HepG2 (cell line): ENCODE data around the gene GADD45A. TPM values are rescaled to one million over a fixed set of nuclear protein-coding genes. Genes with fewer than 3 reads are reported as not detected.

Experiments
- BHLHE40 ChIP-seq: IDR thresholded peaks from 2 replicates; pipeline ENCODE4 v1.6.1; 2011; ENCODE audit warnings: low read length, improper control_type of control experiment
- CHD2 ChIP-seq: IDR thresholded peaks from 2 replicates; pipeline ENCODE4 v1.6.1; 2011; ENCODE audit warnings: low read depth, low read length, improper control_type of control experiment
- ESRRA ChIP-seq: sonication (generic); formaldehyde crosslinking; IDR thresholded peaks from 2 replicates; pipeline ENCODE4 v1.5.1; 2020; ENCODE audit warnings: mild to moderate bottlenecking, low read depth, missing genetic modification reagents
- MYNN ChIP-seq: sonication (generic); formaldehyde crosslinking; IDR thresholded peaks from 2 replicates; pipeline ENCODE4 v1.4.0; 2020; ENCODE audit warnings: mild to moderate bottlenecking, low read depth, missing genetic modification reagents
- SKI ChIP-seq: fragments of 450-650 bp; IDR thresholded peaks from one replicate; pipeline ENCODE4 v1.6.1; 2018; ENCODE audit warnings: mild to moderate bottlenecking; ENCODE audit not compliant: partially characterized antibody
- ZBTB14 ChIP-seq: sonication (generic); formaldehyde crosslinking; IDR thresholded peaks from 2 replicates; pipeline ENCODE4 v1.4.0; 2020; ENCODE audit warnings: missing genetic modification reagents
- ZBTB20 ChIP-seq: sonication (generic); formaldehyde crosslinking; IDR thresholded peaks from 2 replicates; pipeline ENCODE4 v1.8.1; 2023; ENCODE audit warnings: missing genetic modification reagents, low read depth, mild to moderate bottlenecking, borderline replicate concordance
- ZNF333 ChIP-seq: sonication (generic); formaldehyde crosslinking; IDR thresholded peaks from 2 replicates; pipeline ENCODE4 v1.4.0; 2020; ENCODE audit warnings: mild to moderate bottlenecking, missing genetic modification reagents, borderline replicate concordance
- ZNF550 ChIP-seq: sonication (generic); formaldehyde crosslinking; IDR thresholded peaks from 2 replicates; pipeline ENCODE4 v1.4.0; 2020; ENCODE audit warnings: mild to moderate bottlenecking, missing genetic modification reagents, borderline replicate concordance
- polyA plus RNA-seq, 8 experiments: library from polyadenylated mRNA; depleted of rRNA in 3 of 8; stranded (reverse) in 7 of 8; unstranded in 1 of 8; fragments of >200 nt; fragmentation: Illumina TruSeq in 4 of 8; extraction: Trizol in 4 of 8; gene quantifications; 2 replicates each; pipeline versions ENCODE4 v1.2.1 to v1.2.3, GENCODE V29; 2011 to 2016; ENCODE audit warnings: low read depth in 4 of 8, missing spikeins in 1 of 8, mixed read lengths in 1 of 8; ENCODE audit not compliant: insufficient read depth in 1 of 8
- total RNA-seq, 5 experiments: library from RNA; depleted of rRNA; stranded (reverse); fragments of >200 nt; fragmentation: Illumina TruSeq; extraction: Trizol; gene quantifications; 2 replicates each; pipeline ENCODE4 v1.2.3, GENCODE V29; 2016; ENCODE audit warnings: low read depth in 1 of 5
- TF ChIP-seq, protein P1 (sequence below), 2 experiments: IDR thresholded peaks; 2 replicates each; pipeline ENCODE4 v1.6.1; 2011 to 2012; ENCODE audit warnings: low read length in 2 of 2, borderline replicate concordance in 1 of 2, low read depth in 1 of 2, mild to moderate bottlenecking in 1 of 2, moderate library complexity in 1 of 2
- TF ChIP-seq, protein P2 (sequence below): conservative IDR thresholded peaks from 2 replicates; pipeline ENCODE4 v1.6.1; 2018; ENCODE audit warnings: missing genetic modification reagents
- TF ChIP-seq, protein P3 (sequence below): sonication (generic); formaldehyde crosslinking; IDR thresholded peaks from 2 replicates; pipeline ENCODE4 v1.5.0; 2020; ENCODE audit warnings: missing genetic modification reagents, mild to moderate bottlenecking, borderline replicate concordance
- TF ChIP-seq, protein P4 (sequence below): sonication (generic); formaldehyde crosslinking; IDR thresholded peaks from 2 replicates; pipeline ENCODE4 v1.4.0; 2020; ENCODE audit warnings: low read depth, mild to moderate bottlenecking, missing genetic modification reagents
- TF ChIP-seq, protein P5 (sequence below): sonication (generic); formaldehyde crosslinking; conservative IDR thresholded peaks from 2 replicates; pipeline ENCODE4 v1.8.0; 2022; ENCODE audit warnings: missing genetic modification reagents
- TF ChIP-seq, protein P6 (sequence below), 2 experiments: fragments of 450-650 bp in 1 of 2; sonication (generic) in 1 of 2; formaldehyde crosslinking; IDR thresholded peaks; 2 replicates each; pipeline versions ENCODE4 v1.5.0 to v1.8.0; 2020 to 2022; ENCODE audit warnings: mild to moderate bottlenecking in 1 of 2, missing genetic modification reagents in 1 of 2

The GADD45A gene
- total and polyA plus RNA-seq, 2 of the 13 experiments (the other 11 are each of a cell fraction or from before 2014, with no cell fraction given) = 33.2 to 46.2 TPM

- TF ChIP-seq ZNF550 (CRISPR knock-in tag) (no peak), SKI (peak; percentile 37), ZBTB20 (CRISPR knock-in tag) (peak; percentile 64; the same call in 1 of the 2 replicates), CHD2 (no peak; the same call in 1 of the 2 replicates), BHLHE40 (peak; percentile 57), ESRRA (CRISPR knock-in tag) (no peak), ZNF333 (CRISPR knock-in tag) (peak; percentile 77; the same call in 1 of the 2 replicates), ZBTB14 (CRISPR knock-in tag) (no peak), MYNN (CRISPR knock-in tag) (peak; percentile 58; the same call in 1 of the 2 replicates)
- TF ChIP-seq, protein P1, sequence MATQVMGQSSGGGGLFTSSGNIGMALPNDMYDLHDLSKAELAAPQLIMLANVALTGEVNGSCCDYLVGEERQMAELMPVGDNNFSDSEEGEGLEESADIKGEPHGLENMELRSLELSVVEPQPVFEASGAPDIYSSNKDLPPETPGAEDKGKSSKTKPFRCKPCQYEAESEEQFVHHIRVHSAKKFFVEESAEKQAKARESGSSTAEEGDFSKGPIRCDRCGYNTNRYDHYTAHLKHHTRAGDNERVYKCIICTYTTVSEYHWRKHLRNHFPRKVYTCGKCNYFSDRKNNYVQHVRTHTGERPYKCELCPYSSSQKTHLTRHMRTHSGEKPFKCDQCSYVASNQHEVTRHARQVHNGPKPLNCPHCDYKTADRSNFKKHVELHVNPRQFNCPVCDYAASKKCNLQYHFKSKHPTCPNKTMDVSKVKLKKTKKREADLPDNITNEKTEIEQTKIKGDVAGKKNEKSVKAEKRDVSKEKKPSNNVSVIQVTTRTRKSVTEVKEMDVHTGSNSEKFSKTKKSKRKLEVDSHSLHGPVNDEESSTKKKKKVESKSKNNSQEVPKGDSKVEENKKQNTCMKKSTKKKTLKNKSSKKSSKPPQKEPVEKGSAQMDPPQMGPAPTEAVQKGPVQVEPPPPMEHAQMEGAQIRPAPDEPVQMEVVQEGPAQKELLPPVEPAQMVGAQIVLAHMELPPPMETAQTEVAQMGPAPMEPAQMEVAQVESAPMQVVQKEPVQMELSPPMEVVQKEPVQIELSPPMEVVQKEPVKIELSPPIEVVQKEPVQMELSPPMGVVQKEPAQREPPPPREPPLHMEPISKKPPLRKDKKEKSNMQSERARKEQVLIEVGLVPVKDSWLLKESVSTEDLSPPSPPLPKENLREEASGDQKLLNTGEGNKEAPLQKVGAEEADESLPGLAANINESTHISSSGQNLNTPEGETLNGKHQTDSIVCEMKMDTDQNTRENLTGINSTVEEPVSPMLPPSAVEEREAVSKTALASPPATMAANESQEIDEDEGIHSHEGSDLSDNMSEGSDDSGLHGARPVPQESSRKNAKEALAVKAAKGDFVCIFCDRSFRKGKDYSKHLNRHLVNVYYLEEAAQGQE (IDR thresholded peaks at IDR 0.05; ENCODE audit: borderline replicate concordance in 1 of 2, low read depth in 1 of 2, low read length in 2 of 2) = peak in 1 of 2 experiments; percentile 86; a peak in 1 of 4 replicates
- TF ChIP-seq, protein P2, sequence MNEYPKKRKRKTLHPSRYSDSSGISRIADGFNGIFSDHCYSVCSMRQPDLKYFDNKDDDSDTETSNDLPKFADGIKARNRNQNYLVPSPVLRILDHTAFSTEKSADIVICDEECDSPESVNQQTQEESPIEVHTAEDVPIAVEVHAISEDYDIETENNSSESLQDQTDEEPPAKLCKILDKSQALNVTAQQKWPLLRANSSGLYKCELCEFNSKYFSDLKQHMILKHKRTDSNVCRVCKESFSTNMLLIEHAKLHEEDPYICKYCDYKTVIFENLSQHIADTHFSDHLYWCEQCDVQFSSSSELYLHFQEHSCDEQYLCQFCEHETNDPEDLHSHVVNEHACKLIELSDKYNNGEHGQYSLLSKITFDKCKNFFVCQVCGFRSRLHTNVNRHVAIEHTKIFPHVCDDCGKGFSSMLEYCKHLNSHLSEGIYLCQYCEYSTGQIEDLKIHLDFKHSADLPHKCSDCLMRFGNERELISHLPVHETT (CRISPR knock-in tag) = 0 out of 2 replicates have a peak, but pooled peaks have one; percentile 44
- TF ChIP-seq, protein P3, sequence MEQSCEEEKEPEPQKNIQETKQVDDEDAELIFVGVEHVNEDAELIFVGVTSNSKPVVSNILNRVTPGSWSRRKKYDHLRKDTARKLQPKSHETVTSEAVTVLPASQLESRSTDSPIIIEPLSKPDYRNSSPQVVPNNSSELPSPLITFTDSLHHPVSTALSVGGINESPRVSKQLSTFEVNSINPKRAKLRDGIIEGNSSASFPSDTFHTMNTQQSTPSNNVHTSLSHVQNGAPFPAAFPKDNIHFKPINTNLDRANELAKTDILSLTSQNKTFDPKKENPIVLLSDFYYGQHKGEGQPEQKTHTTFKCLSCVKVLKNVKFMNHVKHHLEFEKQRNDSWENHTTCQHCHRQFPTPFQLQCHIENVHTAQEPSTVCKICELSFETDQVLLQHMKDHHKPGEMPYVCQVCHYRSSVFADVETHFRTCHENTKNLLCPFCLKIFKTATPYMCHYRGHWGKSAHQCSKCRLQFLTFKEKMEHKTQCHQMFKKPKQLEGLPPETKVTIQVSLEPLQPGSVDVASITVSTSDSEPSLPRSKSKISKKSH (CRISPR knock-in tag) = 0 out of 2 replicates have a peak, but pooled peaks have one; percentile 55
- TF ChIP-seq, protein P4, sequence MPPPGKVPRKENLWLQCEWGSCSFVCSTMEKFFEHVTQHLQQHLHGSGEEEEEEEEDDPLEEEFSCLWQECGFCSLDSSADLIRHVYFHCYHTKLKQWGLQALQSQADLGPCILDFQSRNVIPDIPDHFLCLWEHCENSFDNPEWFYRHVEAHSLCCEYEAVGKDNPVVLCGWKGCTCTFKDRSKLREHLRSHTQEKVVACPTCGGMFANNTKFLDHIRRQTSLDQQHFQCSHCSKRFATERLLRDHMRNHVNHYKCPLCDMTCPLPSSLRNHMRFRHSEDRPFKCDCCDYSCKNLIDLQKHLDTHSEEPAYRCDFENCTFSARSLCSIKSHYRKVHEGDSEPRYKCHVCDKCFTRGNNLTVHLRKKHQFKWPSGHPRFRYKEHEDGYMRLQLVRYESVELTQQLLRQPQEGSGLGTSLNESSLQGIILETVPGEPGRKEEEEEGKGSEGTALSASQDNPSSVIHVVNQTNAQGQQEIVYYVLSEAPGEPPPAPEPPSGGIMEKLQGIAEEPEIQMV (CRISPR knock-in tag) = peak; percentile 73
- TF ChIP-seq, protein P5, sequence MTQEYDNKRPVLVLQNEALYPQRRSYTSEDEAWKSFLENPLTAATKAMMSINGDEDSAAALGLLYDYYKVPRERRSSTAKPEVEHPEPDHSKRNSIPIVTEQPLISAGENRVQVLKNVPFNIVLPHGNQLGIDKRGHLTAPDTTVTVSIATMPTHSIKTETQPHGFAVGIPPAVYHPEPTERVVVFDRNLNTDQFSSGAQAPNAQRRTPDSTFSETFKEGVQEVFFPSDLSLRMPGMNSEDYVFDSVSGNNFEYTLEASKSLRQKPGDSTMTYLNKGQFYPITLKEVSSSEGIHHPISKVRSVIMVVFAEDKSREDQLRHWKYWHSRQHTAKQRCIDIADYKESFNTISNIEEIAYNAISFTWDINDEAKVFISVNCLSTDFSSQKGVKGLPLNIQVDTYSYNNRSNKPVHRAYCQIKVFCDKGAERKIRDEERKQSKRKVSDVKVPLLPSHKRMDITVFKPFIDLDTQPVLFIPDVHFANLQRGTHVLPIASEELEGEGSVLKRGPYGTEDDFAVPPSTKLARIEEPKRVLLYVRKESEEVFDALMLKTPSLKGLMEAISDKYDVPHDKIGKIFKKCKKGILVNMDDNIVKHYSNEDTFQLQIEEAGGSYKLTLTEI (CRISPR knock-in tag) = no peak
- TF ChIP-seq, protein P6, sequence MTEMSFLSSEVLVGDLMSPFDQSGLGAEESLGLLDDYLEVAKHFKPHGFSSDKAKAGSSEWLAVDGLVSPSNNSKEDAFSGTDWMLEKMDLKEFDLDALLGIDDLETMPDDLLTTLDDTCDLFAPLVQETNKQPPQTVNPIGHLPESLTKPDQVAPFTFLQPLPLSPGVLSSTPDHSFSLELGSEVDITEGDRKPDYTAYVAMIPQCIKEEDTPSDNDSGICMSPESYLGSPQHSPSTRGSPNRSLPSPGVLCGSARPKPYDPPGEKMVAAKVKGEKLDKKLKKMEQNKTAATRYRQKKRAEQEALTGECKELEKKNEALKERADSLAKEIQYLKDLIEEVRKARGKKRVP (CRISPR knock-in tag; IDR thresholded peaks at IDR 0.05) = peak in 1 of 2 experiments; percentile 69; a peak in 2 of 4 replicates
Measured at GRCh38 chr1:67685067-67685557, at the start of gene GADD45A (continued).
